ENCODE measurements around the gene SMARCA1. TPM values are rescaled to one million over a fixed set of nuclear protein-coding genes. Genes with fewer than 3 reads are reported as not detected.

SMARCA1 gene
- total and polyA plus RNA-seq, 2 of the 13 experiments (the other 11 are each of a cell fraction or from before 2014, with no cell fraction given): 97.7 to 145 TPM

- TF ChIP-seq, protein P1, sequence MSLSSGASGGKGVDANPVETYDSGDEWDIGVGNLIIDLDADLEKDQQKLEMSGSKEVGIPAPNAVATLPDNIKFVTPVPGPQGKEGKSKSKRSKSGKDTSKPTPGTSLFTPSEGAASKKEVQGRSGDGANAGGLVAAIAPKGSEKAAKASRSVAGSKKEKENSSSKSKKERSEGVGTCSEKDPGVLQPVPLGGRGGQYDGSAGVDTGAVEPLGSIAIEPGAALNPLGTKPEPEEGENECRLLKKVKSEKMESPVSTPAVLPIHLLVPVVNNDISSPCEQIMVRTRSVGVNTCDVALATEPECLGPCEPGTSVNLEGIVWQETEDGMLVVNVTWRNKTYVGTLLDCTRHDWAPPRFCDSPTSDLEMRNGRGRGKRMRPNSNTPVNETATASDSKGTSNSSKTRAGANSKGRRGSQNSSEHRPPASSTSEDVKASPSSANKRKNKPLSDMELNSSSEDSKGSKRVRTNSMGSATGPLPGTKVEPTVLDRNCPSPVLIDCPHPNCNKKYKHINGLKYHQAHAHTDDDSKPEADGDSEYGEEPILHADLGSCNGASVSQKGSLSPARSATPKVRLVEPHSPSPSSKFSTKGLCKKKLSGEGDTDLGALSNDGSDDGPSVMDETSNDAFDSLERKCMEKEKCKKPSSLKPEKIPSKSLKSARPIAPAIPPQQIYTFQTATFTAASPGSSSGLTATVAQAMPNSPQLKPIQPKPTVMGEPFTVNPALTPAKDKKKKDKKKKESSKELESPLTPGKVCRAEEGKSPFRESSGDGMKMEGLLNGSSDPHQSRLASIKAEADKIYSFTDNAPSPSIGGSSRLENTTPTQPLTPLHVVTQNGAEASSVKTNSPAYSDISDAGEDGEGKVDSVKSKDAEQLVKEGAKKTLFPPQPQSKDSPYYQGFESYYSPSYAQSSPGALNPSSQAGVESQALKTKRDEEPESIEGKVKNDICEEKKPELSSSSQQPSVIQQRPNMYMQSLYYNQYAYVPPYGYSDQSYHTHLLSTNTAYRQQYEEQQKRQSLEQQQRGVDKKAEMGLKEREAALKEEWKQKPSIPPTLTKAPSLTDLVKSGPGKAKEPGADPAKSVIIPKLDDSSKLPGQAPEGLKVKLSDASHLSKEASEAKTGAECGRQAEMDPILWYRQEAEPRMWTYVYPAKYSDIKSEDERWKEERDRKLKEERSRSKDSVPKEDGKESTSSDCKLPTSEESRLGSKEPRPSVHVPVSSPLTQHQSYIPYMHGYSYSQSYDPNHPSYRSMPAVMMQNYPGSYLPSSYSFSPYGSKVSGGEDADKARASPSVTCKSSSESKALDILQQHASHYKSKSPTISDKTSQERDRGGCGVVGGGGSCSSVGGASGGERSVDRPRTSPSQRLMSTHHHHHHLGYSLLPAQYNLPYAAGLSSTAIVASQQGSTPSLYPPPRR (CRISPR knock-in tag; IDR thresholded peaks at IDR 0.05; ENCODE audit: borderline replicate concordance): peak; percentile 98
- TF ChIP-seq EZH2 (conservative IDR thresholded peaks at IDR 0.05; ENCODE audit: low read depth, low read length): no peak
- no peak for TF ChIP-seq PRPF4 (IDR thresholded peaks at IDR 0.05; ENCODE audit: low read depth, low read length, poor library complexity, severe bottlenecking)
- TF ChIP-seq RBM22 (optimal IDR thresholded peaks at IDR 0.05; ENCODE audit: low read length): no peak
- peak; percentile 77; the same call in 1 of the 2 replicates for TF ChIP-seq REPIN1 (CRISPR knock-in tag; IDR thresholded peaks at IDR 0.05; ENCODE audit: borderline replicate concordance, low read depth)
- TF ChIP-seq ONECUT2 (CRISPR knock-in tag; IDR thresholded peaks at IDR 0.05): peak; percentile 88
- TF ChIP-seq SNRNP70 (IDR thresholded peaks at IDR 0.05; ENCODE audit: low read depth, low read length): no peak
- no peak for TF ChIP-seq NFRKB (IDR thresholded peaks at IDR 0.05)
- TF ChIP-seq ZNF687 (CRISPR knock-in tag; IDR thresholded peaks at IDR 0.05): no peak
- TF ChIP-seq ZNF761 (CRISPR knock-in tag; conservative IDR thresholded peaks at IDR 0.05): no peak
- no peak for TF ChIP-seq ARNT2 (CRISPR knock-in tag; IDR thresholded peaks at IDR 0.05; ENCODE audit: low read depth)
- TF ChIP-seq, protein P2, sequence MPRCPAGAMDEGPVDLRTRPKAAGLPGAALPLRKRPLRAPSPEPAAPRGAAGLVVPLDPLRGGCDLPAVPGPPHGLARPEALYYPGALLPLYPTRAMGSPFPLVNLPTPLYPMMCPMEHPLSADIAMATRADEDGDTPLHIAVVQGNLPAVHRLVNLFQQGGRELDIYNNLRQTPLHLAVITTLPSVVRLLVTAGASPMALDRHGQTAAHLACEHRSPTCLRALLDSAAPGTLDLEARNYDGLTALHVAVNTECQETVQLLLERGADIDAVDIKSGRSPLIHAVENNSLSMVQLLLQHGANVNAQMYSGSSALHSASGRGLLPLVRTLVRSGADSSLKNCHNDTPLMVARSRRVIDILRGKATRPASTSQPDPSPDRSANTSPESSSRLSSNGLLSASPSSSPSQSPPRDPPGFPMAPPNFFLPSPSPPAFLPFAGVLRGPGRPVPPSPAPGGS (CRISPR knock-in tag; IDR thresholded peaks at IDR 0.05): no peak
- no peak for TF ChIP-seq ZNF160 (CRISPR knock-in tag; IDR thresholded peaks at IDR 0.05)
- no peak for TF ChIP-seq TAF15 (IDR thresholded peaks at IDR 0.05; ENCODE audit: low read depth, low read length, poor library complexity, severe bottlenecking)
- no peak for TF ChIP-seq ZBTB33 (CRISPR knock-in tag; IDR thresholded peaks at IDR 0.05)
- peak; percentile 63; the same call in 1 of the 2 replicates for TF ChIP-seq JUN (CRISPR knock-in tag; IDR thresholded peaks at IDR 0.05)
Observed at GRCh38 chrX:129525162-129525561, 1.9 kb upstream of the SMARCA1 start (continued).
